Hindlimb muscle (tissue), 1 donor: Measurements from ENCODE around the gene PCDHGB7. TPM values are rescaled to one million over a fixed set of nuclear protein-coding genes. Genes with fewer than 3 reads are reported as not detected.
"Not testable (repeated sequence)": the region's sequence is repeated elsewhere in the genome, so short reads cannot be mapped to it uniquely, and the experiment has no call there.

ENCODE experiments used
- DNase-seq: peaks from one replicate; pipeline ENCODE4 v3.0.0-alpha.2; 2013
- polyA plus RNA-seq: library from polyadenylated mRNA; unstranded; fragments of 120-200 nt; gene quantifications from one replicate; pipeline ENCODE4 v1.2.1, GENCODE V29; 2013; ENCODE audit not compliant: insufficient read length

Gene PCDHGB7
- polyA plus RNA-seq, 1 donor: 9.9 TPM

DNA sequence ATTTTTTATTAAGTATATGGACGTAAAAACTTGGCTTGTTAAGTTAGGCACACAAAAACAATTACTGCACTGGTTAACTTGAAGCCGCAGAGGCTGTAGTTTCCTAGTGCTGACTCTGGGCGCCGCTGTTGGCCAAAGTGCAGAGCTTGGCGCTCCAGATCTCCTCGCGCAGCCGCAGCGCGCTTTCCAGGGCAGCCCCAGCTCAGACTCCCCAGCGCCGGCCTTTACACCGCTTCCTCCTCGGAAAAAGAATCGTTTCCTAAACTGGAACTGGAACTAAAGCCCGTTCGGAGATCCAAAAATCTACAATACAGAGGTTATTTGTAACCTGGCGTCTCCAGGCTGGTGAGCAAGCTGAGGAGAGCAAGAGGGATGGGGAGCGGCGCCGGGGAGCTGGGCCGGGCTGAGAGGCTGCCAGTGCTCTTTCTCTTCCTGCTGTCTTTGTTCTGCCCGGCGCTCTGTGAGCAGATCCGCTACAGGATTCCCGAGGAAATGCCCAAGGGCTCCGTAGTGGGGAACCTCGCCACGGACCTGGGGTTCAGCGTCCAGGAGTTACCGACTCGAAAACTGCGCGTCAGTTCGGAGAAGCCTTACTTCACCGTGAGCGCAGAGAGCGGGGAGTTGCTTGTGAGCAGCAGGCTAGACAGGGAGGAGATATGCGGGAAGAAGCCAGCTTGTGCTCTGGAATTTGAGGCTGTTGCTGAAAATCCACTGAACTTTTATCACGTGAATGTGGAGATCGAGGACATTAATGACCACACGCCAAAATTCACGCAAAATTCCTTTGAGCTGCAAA is 19.5 kb upstream of the PCDHGB7 start, which contains the start of gene PCDHGB5:
Gene PCDHGB5, plus strand, starts transcription at position 192 of the 796 bp plus-strand sequence. Its CDS starts 181 bp downstream, at position 373.
- not testable (repeated sequence) for DNase-seq

DNA sequence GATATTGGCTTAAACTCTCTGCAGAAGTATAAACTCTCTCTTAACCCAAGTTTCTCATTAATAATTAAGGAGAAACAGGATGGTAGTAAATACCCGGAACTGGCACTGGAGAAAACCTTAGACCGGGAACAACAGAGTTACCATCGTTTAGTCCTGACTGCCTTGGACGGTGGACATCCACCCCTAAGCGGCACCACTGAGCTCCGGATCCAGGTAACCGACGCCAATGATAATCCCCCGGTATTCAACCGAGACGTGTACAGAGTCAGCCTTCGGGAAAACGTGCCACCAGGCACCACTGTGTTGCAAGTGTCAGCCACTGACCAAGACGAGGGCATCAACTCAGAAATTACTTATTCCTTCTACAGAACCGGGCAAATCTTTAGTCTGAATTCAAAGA is 18.9 kb upstream of the PCDHGB7 start:
- DNase-seq: no peak

DNA sequence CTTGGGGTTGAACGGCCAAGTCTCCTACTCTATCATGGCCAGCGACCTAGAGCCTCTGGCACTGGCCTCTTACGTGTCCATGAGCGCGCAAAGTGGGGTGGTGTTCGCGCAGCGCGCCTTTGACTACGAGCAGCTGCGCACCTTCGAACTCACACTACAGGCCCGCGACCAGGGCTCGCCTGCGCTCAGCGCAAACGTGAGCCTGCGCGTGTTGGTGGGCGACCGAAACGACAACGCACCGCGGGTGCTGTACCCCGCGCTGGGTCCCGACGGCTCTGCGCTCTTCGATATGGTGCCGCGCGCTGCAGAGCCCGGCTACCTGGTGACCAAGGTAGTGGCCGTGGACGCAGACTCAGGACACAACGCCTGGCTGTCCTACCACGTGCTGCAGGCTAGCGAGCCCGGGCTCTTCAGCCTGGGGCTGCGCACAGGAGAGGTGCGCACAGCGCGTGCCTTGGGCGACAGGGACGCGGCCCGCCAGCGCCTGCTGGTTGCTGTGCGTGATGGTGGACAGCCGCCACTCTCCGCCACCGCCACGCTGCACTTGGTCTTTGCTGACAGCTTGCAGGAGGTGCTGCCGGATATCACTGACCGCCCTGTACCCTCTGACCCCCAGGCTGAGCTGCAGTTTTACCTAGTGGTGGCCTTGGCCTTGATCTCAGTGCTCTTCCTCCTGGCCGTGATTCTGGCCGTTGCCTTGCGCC is 17.8 kb upstream of the PCDHGB7 start:
- no peak for DNase-seq

DNA sequence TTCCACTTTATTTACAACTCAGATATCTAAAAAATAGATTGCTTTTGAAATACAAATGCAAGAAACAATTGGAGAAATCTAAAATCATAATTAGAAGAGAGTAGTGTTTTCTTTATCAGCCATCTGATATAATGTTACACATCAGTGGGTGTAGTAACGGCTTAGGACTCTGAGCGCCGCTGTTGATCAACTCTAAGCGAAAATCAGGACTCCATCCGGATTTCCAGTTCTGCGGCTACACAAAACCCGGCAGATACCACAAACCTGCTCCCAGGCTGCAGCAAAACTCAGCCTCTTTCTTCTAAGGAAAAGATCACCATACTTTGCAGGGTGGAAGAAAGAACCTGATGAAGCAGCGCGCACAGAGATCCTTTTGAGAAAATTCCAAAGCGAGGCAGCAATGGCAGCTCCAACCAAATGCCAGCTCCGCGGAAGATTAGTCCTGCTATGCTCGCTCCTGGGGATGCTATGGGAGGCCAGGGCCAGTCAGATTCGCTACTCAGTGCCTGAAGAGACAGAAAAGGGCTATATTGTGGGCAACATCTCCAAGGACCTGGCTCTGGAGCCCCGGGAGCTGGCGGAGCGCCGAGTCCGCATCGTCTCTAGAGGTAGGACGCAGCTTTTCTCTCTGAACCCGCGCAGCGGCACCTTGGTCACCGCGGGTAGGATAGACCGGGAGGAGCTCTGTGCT is 14.8 kb upstream of the PCDHGB7 start, which contains the start of gene PCDHGA9:
Gene PCDHGA9, plus strand, starts transcription at position 226 of the 691 bp plus-strand sequence. Its CDS starts 175 bp downstream, at position 401.
- DNase-seq: no peak

DNA sequence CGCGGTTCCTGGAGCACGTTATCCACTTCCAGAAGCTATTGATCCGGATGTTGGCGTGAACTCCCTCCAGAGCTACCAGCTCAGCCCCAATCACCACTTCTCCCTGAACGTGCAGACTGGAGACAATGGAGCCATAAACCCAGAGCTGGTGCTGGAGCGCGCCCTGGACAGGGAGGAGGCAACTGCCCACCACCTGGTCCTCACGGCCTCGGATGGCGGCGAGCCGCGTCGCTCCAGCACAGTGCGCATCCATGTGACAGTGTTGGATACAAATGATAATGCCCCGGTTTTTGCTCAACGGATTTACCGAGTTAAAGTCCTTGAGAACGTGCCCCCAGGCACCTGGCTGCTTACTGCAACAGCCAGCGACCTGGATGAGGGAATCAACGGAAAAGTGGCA is 14.1 kb upstream of the PCDHGB7 start:
- no peak for DNase-seq

DNA sequence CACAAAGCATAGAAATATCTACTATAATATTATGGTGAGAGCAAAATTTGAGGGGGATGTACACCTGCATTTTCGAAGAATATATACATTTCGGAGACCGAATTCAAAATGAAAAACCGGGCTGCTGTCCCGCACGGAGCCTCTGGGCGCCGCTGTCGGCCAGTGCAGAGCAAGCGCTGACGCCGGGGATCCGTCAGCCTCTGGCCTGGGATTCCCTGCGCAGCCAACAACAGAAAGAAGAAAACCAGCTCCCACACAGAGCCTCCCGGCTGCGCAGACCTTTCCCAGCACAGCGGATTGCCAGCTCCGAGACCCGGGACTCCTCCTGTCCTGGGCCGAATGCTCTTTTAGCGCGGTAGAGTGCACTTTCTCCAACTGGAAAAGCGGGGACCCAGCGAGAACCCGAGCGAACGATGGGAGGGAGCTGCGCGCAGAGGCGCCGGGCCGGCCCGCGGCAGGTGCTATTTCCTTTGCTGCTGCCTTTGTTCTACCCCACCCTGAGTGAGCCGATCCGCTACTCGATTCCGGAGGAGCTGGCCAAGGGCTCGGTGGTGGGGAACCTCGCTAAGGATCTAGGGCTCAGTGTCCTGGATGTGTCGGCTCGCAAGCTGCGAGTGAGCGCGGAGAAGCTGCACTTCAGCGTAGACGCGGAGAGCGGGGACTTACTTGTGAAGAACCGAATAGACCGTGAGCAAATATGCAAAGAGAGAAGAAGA is 9.5 kb upstream of the PCDHGB7 start, which contains the start of gene PCDHGB6:
Gene PCDHGB6, plus strand, starts transcription at position 232 of the 716 bp plus-strand sequence. Its CDS starts 182 bp downstream, at position 414.
- peak; percentile 18 for DNase-seq

DNA sequence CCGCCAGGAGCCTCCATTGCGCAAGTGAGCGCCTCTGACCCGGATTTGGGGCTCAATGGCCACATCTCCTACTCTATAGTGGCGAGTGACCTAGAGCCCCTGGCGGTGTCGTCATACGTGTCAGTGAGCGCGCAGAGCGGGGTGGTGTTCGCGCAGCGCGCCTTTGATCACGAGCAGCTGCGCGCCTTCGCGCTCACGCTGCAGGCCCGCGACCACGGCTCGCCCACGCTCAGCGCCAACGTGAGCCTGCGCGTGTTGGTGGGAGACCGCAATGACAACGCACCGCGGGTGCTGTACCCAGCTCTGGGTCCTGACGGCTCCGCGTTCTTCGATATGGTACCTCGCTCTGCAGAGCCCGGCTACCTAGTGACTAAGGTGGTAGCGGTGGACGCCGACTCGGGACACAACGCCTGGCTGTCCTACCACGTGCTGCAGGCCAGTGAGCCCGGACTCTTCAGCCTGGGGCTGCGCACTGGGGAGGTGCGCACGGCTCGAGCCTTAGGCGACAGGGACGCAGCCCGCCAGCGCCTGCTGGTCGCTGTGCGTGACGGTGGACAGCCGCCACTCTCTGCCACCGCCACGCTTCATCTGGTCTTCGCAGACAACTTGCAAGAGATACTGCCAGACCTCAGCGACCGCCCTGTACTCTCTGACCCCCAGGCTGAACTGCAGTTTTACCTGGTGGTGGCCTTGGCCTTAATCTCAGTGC is 7.7 kb upstream of the PCDHGB7 start:
- no peak for DNase-seq

DNA sequence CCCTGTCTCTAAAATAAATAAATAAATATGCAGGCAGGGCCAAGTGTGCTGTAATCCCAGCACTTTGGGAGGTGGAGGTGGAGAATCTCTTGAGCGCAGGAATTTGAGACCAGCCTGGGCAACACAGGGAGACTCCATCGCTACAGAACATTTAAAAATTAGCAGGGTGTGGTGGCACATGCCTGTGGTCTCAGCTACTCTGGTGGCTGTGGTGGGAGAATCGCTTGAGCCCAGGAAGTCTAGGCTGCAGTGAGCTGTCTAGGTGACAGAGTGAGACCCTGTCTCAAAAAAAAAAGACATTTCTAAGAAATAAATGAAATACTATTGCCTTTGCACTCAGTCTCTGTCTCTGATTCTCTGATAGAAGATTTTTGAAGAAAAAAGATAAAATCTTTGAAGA is 5.9 kb upstream of the PCDHGB7 start:
- DNase-seq: no peak

DNA sequence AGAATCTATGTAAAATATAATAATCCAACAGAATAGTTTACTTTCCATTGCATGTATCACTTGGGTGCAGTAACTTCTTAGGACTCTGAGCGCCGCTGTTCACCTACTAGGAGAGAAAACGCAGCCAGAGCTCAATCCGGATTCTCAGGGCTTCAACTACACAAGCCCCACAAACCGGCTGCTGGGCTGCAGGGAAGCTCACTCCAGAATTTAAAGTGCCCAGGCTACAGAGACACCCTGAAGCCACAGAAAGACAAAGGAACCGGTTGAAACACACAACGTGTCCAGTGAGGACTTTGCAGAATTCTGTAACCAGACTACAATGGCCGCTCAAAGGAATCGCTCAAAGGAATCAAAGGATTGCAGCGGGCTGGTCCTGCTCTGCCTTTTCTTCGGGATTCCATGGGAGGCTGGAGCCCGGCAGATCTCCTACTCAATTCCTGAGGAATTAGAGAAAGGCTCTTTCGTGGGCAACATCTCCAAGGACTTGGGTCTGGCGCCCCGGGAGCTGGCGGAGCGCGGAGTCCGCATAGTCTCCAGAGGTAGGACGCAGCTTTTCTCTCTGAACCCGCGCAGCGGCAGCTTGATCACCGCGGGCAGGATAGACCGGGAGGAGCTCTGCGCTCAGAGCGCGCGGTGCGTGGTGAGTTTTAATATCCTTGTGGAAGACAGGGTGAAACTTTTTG is 4.5 kb upstream of the PCDHGB7 start, which contains the start of gene PCDHGA10:
Gene PCDHGA10, plus strand, starts transcription at position 134 of the 686 bp plus-strand sequence. Its CDS starts 189 bp downstream, at position 323.
- DNase-seq: peak; percentile 22

DNA sequence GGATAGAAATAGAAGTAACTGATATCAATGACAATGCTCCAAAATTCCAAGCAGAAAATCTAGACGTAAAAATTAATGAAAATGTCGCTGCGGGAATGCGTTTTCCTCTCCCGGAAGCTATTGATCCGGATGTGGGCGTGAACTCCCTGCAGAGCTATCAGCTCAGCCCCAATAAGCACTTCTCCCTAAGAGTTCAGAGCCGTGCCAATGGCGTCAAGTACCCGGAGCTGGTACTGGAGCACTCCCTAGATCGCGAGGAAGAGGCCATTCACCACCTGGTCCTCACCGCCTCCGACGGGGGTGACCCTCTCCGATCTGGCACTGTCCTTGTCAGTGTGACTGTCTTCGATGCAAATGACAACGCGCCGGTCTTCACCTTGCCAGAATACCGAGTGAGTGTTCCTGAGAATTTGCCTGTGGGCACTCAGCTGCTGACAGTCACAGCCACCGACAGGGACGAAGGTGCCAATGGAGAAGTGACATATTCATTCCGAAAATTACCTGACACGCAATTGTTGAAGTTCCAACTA is 3.9 kb upstream of the PCDHGB7 start:
- DNase-seq: no peak

DNA sequence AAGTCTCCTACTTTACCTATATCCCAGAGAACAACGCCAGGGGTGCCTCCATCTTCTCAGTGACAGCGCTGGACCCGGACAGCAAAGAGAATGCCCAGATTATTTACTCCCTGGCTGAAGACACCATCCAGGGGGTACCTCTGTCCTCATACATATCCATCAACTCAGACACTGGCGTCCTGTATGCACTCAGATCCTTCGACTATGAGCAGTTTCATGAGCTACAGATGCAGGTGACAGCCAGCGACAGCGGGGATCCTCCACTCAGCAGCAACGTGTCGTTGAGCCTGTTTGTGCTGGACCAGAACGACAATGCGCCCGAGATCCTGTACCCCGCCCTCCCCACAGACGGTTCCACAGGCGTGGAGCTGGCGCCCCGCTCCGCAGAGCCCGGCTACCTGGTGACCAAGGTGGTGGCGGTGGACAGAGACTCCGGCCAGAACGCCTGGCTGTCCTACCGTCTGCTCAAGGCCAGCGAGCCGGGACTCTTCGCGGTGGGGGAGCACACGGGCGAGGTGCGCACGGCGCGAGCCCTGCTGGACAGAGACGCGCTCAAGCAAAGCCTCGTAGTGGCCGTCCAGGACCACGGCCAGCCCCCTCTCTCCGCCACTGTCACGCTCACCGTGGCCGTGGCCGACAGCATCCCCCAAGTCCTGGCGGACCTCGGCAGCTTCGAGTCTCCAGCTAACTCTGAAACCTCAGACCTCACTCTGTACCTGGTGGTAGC is 2.8 kb upstream of the PCDHGB7 start:
- DNase-seq: not testable (repeated sequence)

DNA sequence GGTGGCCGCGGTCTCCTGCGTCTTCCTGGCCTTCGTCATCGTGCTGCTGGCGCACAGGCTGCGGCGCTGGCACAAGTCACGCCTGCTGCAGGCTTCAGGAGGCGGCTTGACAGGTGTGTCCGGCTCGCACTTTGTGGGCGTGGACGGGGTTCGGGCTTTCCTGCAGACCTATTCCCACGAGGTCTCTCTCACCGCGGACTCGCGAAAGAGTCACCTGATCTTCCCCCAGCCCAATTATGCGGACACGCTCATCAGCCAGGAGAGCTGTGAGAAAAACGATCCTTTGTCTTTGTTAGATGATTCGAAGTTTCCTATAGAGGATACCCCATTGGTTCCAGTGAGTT is 2.2 kb upstream of the PCDHGB7 start:
- DNase-seq: not testable (repeated sequence)

DNA sequence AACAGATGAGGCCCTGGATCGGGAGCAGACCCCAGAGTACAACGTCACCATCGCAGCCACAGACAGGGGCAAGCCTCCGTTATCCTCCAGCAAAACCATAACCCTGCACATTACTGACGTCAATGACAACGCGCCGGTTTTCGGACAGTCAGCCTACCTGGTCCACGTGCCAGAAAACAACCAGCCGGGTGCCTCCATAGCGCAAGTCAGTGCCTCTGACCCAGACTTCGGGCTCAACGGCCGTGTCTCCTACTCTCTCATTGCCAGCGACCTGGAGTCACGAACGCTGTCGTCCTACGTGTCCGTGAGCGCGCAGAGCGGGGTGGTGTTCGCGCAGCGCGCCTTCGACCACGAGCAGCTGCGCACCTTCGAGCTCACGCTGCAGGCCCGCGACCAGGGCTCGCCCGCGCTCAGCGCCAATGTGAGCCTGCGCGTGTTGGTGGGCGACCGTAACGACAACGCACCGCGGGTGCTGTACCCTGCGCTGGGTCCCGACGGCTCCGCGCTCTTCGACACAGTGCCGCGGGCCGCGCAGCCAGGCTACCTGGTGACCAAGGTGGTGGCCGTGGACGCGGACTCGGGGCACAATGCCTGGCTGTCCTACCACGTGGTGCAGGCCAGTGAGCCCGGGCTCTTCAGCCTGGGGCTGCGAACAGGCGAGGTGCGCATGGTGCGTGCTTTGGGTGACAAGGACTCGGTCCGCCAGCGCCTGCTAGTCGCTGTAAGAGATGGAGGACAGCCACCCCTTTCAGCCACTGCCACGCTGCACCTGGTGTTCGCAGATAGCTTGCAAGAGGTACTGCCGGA is 1.8 kb downstream of the PCDHGB7 start:
- no peak for DNase-seq

DNA sequence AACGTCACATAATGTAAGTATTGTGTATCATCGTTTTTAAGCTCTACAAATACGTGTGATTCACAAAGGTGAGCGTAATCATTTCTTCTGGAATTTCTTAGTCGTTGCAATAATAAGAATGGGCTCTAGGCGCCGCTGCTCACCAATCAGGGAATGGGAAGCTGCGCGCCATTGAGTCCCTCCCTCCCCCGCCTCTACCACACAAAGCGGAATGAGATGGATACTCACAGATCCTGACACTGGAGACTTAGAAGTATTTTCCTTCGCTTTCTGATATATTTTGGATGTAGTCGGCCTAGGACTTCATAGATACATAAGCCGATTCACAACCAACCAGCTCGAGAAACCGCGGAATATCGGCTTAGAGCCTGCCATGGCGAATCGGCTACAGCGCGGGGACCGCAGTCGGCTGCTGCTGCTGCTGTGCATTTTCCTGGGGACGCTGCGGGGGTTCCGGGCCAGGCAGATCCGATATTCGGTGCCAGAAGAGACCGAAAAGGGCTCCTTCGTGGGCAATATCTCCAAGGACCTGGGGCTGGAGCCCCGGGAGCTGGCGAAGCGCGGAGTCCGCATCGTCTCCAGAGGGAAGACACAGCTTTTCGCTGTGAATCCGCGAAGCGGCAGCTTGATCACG is 3.5 kb downstream of the PCDHGB7 start, which contains the start of gene PCDHGA11:
Gene PCDHGA11, plus strand, starts transcription at position 197 of the 634 bp plus-strand sequence. Its CDS starts 177 bp downstream, at position 374.
- DNase-seq: peak; percentile 19

DNA sequence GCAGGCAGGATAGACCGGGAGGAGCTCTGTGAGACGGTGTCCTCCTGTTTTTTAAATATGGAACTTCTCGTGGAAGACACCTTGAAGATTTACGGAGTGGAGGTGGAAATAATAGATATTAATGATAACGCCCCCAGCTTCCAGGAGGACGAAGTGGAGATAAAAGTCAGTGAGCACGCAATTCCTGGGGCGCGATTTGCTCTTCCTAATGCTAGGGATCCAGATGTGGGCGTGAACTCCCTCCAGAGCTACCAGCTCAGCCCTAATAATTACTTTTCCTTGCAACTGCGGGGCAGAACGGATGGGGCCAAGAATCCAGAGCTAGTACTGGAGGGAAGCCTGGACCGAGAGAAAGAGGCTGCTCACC is 4.0 kb downstream of the PCDHGB7 start:
- no peak for DNase-seq

DNA sequence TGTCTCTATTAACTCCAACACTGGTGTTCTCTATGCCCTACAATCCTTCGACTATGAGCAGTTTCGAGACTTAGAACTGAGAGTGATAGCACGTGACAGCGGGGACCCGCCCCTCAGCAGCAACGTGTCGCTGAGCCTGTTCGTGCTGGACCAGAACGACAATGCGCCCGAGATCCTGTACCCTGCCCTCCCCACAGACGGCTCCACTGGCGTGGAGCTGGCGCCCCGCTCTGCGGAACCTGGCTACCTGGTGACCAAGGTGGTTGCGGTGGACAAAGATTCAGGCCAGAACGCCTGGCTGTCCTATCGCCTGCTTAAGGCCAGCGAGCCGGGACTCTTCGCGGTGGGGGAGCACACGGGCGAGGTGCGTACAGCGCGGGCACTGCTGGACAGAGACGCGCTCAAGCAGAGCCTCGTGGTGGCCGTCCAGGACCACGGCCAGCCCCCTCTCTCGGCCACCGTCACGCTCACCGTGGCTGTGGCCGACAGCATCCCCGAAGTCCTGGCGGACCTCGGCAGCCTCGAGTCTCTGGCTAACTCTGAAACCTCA is 5.3 kb downstream of the PCDHGB7 start:
- DNase-seq: no peak

DNA sequence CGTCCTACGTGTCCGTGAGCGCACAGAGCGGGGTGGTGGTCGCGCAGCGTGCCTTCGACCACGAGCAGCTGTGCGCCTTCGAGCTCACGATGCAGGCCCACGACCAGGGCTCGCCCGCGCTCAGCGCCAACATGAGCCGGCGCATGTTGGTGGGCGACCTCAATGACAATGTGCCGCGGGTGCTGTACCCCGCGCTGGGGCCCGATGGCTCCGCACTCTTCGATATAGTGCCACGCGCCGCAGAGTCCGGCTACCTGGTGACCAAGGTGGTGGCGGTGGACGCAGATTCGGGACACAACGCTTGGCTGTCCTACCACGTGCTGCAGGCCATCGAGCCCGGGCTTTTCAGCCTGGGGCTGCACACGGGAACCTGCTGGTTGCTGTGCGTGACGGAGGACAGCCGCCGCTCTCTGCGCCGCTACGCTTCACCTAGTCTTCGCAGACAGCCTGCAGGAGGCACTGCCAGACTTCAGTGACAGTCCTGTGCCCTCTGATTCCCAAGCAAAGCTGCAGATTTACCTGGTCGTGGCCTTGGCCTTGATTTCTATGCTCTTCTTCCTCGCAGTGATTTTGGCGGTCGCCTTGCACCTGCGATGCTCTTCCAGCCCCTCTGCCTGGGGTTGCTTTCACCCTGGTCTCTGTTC is 10.4 kb downstream of the PCDHGB7 start:
- DNase-seq: no peak
